Middle frontal gyrus (tissue), 1 donor: ENCODE data around the gene RPH3AL.

Source experiments
- DNase-seq: peaks from one replicate; pipeline ENCODE4 v3.0.0-alpha.2; 2015; ENCODE audit warnings: low spot score; ENCODE audit errors: extremely low spot score

Gene RPH3AL

GRCh38 chr17:336110-337021 lies 16.2 kb downstream of the RPH3AL start:
- no peak for DNase-seq

- no peak for DNase-seq
Observed at GRCh38 chr17:335691-336090, 16.9 kb downstream of the RPH3AL start.

- DNase-seq: no peak
Observed at GRCh38 chr17:334974-335481, 17.6 kb downstream of the RPH3AL start.

- no peak for DNase-seq
Observed at GRCh38 chr17:333626-334396, 18.8 kb downstream of the RPH3AL start.

GRCh38 chr17:332558-333322 lies 19.9 kb downstream of the RPH3AL start:
- DNase-seq: no peak

- no peak for DNase-seq
Observed at GRCh38 chr17:332023-332422, 20.6 kb downstream of the RPH3AL start.

GRCh38 chr17:330993-331701 lies 21.5 kb downstream of the RPH3AL start:
- DNase-seq: no peak

- no peak for DNase-seq
Observed at GRCh38 chr17:329784-330420, 22.7 kb downstream of the RPH3AL start.

- no peak for DNase-seq
Observed at GRCh38 chr17:327971-328370, 24.6 kb downstream of the RPH3AL start.

- DNase-seq: no peak
Observed at GRCh38 chr17:327296-327695, 25.3 kb downstream of the RPH3AL start.

GRCh38 chr17:326010-326621 lies 26.5 kb downstream of the RPH3AL start:
- DNase-seq: no peak

- DNase-seq: no peak
Observed at GRCh38 chr17:325270-326009, 27.2 kb downstream of the RPH3AL start.

- DNase-seq: no peak
Observed at GRCh38 chr17:323721-324571, 28.7 kb downstream of the RPH3AL start.

- DNase-seq: no peak
Observed at GRCh38 chr17:323181-323580, 29.4 kb downstream of the RPH3AL start.

GRCh38 chr17:322006-322780 lies 30.4 kb downstream of the RPH3AL start:
- DNase-seq: no peak

GRCh38 chr17:321386-321941 lies 31.1 kb downstream of the RPH3AL start:
- DNase-seq: no peak

GRCh38 chr17:320809-321385 lies 31.7 kb downstream of the RPH3AL start:
- DNase-seq: no peak
